OCI-LY1 (cell line): Measurements from ENCODE around the gene XPA.

Source experiments
- CTCF ChIP-seq: fragments of 200-600 bp; sonication (generic), shearing (Covaris generic); IDR thresholded peaks from 2 replicates; pipeline ENCODE4 v1.5.1; 2017; ENCODE audit warnings: mild to moderate bottlenecking, antibody characterized with exemption, low read length, moderate library complexity, mixed read lengths
- EZH2 ChIP-seq: fragments of 200-600 bp; sonication (generic), shearing (Covaris generic); IDR thresholded peaks from 2 replicates; pipeline ENCODE4 v1.8.0; 2017; ENCODE audit warnings: borderline replicate concordance, mixed run types, mild to moderate bottlenecking, antibody characterized with exemption, low read length, moderate library complexity, mixed read lengths

- TF ChIP-seq CTCF (no peak), EZH2 (no peak)
Measured at GRCh38 chr9:97675655-97676054, 21.5 kb downstream of the XPA start.
